GM23338 (cell line): ENCODE measurements around the gene RAPGEF4. TPM values are rescaled to one million over a fixed set of nuclear protein-coding genes. Genes with fewer than 3 reads are reported as not detected.

Experiments used
- ATAC-seq: fragments of 200-7000 bp; cut with Tn5 transposase; 3 replicates; pipeline ENCODE4 v1.9.1; 2020
- DNase-seq: peaks from one replicate; pipeline ENCODE4 v3.0.0-alpha.2; 2015; ENCODE audit warnings: low spot score
- H2AFZ ChIP-seq: fragments of 200-600 bp; sonication (generic); 2 replicates; pipeline ENCODE4 v1.8.0; 2016; ENCODE audit warnings: antibody characterized with exemption, mild to moderate bottlenecking, moderate library complexity
- H3F3A ChIP-seq: fragments of 200-600 bp; sonication (generic); replicated peaks from 2 replicates; pipeline ENCODE4 v1.8.0; 2017; ENCODE audit warnings: antibody characterized with exemption, mixed run types, low read depth
- H3K27ac ChIP-seq: fragments of 200-600 bp; sonication (generic); 2 replicates; pipeline ENCODE4 v1.6.1; 2016; ENCODE audit warnings: low read depth
- H3K27me3 ChIP-seq: fragments of 200-600 bp; sonication (generic); 2 replicates; pipeline ENCODE4 v1.8.0; 2016; ENCODE audit warnings: mild to moderate bottlenecking, mixed run types, moderate library complexity; ENCODE audit not compliant: insufficient read depth
- H3K36me3 ChIP-seq: fragments of 200-600 bp; sonication (generic); 2 replicates; pipeline ENCODE4 v1.8.0; 2016; ENCODE audit warnings: mild to moderate bottlenecking; ENCODE audit not compliant: insufficient read depth
- H3K4me1 ChIP-seq: fragments of 200-600 bp; sonication (generic); 2 replicates; pipeline ENCODE4 v1.8.0; 2016; ENCODE audit warnings: mild to moderate bottlenecking, moderate library complexity; ENCODE audit not compliant: insufficient read depth
- H3K4me2 ChIP-seq: fragments of 200-600 bp; sonication (generic); 2 replicates; pipeline ENCODE4 v1.7.1; 2017; ENCODE audit warnings: mixed run types
- H3K4me3 ChIP-seq: fragments of 200-600 bp; sonication (generic); 2 replicates; pipeline ENCODE4 v1.6.1; 2016; ENCODE audit warnings: mixed run types
- H3K79me2 ChIP-seq: fragments of 200-600 bp; sonication (generic); replicated peaks from 2 replicates; pipeline ENCODE4 v1.8.0; 2017; ENCODE audit warnings: mild to moderate bottlenecking; ENCODE audit not compliant: insufficient read depth
- H3K9me2 ChIP-seq: fragments of 200-600 bp; sonication (generic); 2 replicates; pipeline ENCODE4 v1.8.0; 2017; ENCODE audit not compliant: insufficient read depth
- H4K20me1 ChIP-seq: fragments of 200-600 bp; sonication (generic); replicated peaks from 2 replicates; pipeline ENCODE4 v1.8.0; 2017; ENCODE audit warnings: mild to moderate bottlenecking; ENCODE audit not compliant: insufficient read depth
- H3K27ac Mint-ChIP-seq: 2 replicates; pipeline ENCODE4 v1.8.0; 2020; ENCODE audit warnings: inconsistent platforms, mild to moderate bottlenecking, moderate library complexity, mixed read lengths
- H3K27me3 Mint-ChIP-seq: 3 replicates; pipeline ENCODE4 v1.8.0; 2022; ENCODE audit warnings: low read depth, mild to moderate bottlenecking, moderate library complexity, mixed read lengths, inconsistent platforms; ENCODE audit not compliant: insufficient read depth, poor library complexity
- H3K36me3 Mint-ChIP-seq: 3 replicates; pipeline ENCODE4 v1.8.0; 2021; ENCODE audit warnings: low read depth, mild to moderate bottlenecking, inconsistent platforms, moderate library complexity, mixed read lengths
- H3K4me1 Mint-ChIP-seq: 3 replicates; pipeline ENCODE4 v1.8.0; 2020; ENCODE audit warnings: mild to moderate bottlenecking, inconsistent platforms, mixed read lengths
- H3K4me3 Mint-ChIP-seq: 3 replicates; pipeline ENCODE4 v1.8.0; 2021; ENCODE audit warnings: moderate library complexity, mild to moderate bottlenecking, inconsistent platforms, mixed read lengths
- H3K9me3 Mint-ChIP-seq: 3 replicates; pipeline ENCODE4 v1.8.0; 2020; ENCODE audit warnings: moderate library complexity, mild to moderate bottlenecking, inconsistent platforms, mixed read lengths
- CREB1 ChIP-seq: fragments of 250-450 bp; sonication (Bioruptor Pico); IDR thresholded peaks from 2 replicates; pipeline ENCODE4 v1.5.0; 2020; ENCODE audit warnings: low read depth, mild to moderate bottlenecking, moderate library complexity
- EZH2 ChIP-seq: fragments of 200-600 bp; sonication (generic); IDR thresholded peaks from one replicate; pipeline ENCODE4 v1.8.0; 2017; ENCODE audit warnings: antibody characterized with exemption, mild to moderate bottlenecking, low read depth; ENCODE audit not compliant: unreplicated experiment
- EZH2phosphoT487 ChIP-seq: fragments of 200-600 bp; sonication (generic); IDR thresholded peaks from one replicate; pipeline ENCODE4 v1.8.1; 2018; ENCODE audit warnings: antibody characterized with exemption; ENCODE audit not compliant: unreplicated experiment
- JUNB ChIP-seq: IDR thresholded peaks from one replicate; pipeline ENCODE4 v1.6.1; 2016; ENCODE audit warnings: antibody characterized with exemption; ENCODE audit not compliant: unreplicated experiment
- NANOG ChIP-seq: IDR thresholded peaks from 2 replicates; pipeline ENCODE4 v1.6.1; 2016; ENCODE audit warnings: antibody characterized with exemption, borderline replicate concordance
- POLR2AphosphoS5 ChIP-seq: IDR thresholded peaks from 2 replicates; pipeline ENCODE4 v1.6.1; 2016; ENCODE audit warnings: antibody characterized with exemption, low read depth
- STAT1 ChIP-seq: IDR thresholded peaks from one replicate; pipeline ENCODE4 v1.6.1; 2016; ENCODE audit warnings: antibody characterized with exemption; ENCODE audit not compliant: unreplicated experiment
- ZNF114 ChIP-seq: fragments of 250-450 bp; sonication (Bioruptor Pico); IDR thresholded peaks from 2 replicates; pipeline ENCODE4 v1.5.0; 2020; ENCODE audit warnings: mild to moderate bottlenecking, moderate library complexity
- ZNF331 ChIP-seq: fragments of 250-450 bp; sonication (Bioruptor Pico); IDR thresholded peaks from 2 replicates; pipeline ENCODE4 v1.5.0; 2020; ENCODE audit warnings: low read depth, mild to moderate bottlenecking, moderate library complexity
- polyA plus RNA-seq: library from polyadenylated mRNA; unstranded; fragments of >200 nt; fragmentation: Nextera tagmentation; extraction: Ambion mirVana; gene quantifications from 2 replicates; pipeline ENCODE4 v1.2.1, GENCODE V29; 2016
- total RNA-seq: library from RNA; depleted of rRNA; stranded (reverse); fragments of >200 nt; shearing (Covaris generic); gene quantifications from 2 replicates; pipeline ENCODE4 v1.2.3, GENCODE V29; 2014
- TF ChIP-seq, protein P1 (sequence below): fragments of 250-450 bp; sonication (Bioruptor Pico); IDR thresholded peaks from 2 replicates; pipeline ENCODE4 v1.5.0; 2020; ENCODE audit warnings: mild to moderate bottlenecking, moderate library complexity
- TF ChIP-seq, protein P2 (sequence below), 2 experiments: fragments of 200-600 bp in 1 of 2; sonication (generic) in 1 of 2; conservative IDR thresholded peaks; 2 replicates each; pipeline versions ENCODE4 v1.5.1 to v1.6.1; 2016 to 2017; ENCODE audit warnings: antibody characterized with exemption in 2 of 2, low read depth in 2 of 2, mild to moderate bottlenecking in 2 of 2, moderate library complexity in 1 of 2
- TF ChIP-seq, protein P3 (sequence below): IDR thresholded peaks from one replicate; pipeline ENCODE4 v1.6.1; 2018; ENCODE audit warnings: antibody characterized with exemption; ENCODE audit not compliant: unreplicated experiment
- TF ChIP-seq, protein P4 (sequence below): IDR thresholded peaks from 2 replicates; pipeline ENCODE4 v1.6.1; 2016; ENCODE audit warnings: antibody characterized with exemption

RAPGEF4 gene
- total and polyA plus RNA-seq, 2 experiments from 2014 or later = 1.7 to 4.7 TPM

DNA sequence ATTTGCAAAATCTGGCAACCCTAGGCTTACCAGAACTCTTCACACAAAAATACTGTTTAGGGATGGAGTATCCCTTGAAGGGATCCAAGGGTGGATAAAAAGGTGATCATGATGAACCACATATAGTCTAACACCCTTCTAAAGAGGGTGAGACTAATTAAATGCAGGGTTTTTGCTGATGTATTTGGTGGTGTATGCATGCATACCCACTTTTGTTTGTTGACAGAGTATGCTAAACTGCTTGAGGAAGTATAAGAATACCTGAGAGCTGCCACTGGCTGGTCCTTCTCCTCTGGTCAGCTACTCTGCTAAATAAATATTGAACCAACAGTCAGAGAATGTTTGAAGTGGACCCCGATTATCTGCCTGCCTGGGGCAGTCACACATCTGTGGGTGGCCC is 34.2 kb downstream of the RAPGEF4 start:
- Mint-ChIP-seq H3K4me1 (no peaks in the 10 kb centered on the region), H3K4me3 (no peak overlapping the region), H3K36me3 (no peaks in the 10 kb centered on the region), H3K27me3 (peaks cover 2% of the 10 kb centered on the region), H3K27ac (no peak overlapping the region), H3K9me3 (no peaks in the 10 kb centered on the region)
- Histone ChIP-seq H3K9me2 (peaks cover 7% of the 10 kb centered on the region; the same call in 1 of the 2 replicates), H3F3A (no peaks in the 10 kb centered on the region), H3K27ac (no peak overlapping the region), H4K20me1 (no peaks in the 10 kb centered on the region), H3K36me3 (no peaks in the 10 kb centered on the region), H2AFZ (no peak overlapping the region), H3K4me3 (no peak overlapping the region), H3K79me2 (no peaks in the 10 kb centered on the region), H3K27me3 (no peaks in the 10 kb centered on the region), H3K4me1 (0 out of 2 replicates have a peak, but pooled peaks cover 4% of the 10 kb centered on the region), H3K4me2 (no peak overlapping the region)
- DNase-seq (no peak), ATAC-seq (no peak)
- TF ChIP-seq, protein P1, sequence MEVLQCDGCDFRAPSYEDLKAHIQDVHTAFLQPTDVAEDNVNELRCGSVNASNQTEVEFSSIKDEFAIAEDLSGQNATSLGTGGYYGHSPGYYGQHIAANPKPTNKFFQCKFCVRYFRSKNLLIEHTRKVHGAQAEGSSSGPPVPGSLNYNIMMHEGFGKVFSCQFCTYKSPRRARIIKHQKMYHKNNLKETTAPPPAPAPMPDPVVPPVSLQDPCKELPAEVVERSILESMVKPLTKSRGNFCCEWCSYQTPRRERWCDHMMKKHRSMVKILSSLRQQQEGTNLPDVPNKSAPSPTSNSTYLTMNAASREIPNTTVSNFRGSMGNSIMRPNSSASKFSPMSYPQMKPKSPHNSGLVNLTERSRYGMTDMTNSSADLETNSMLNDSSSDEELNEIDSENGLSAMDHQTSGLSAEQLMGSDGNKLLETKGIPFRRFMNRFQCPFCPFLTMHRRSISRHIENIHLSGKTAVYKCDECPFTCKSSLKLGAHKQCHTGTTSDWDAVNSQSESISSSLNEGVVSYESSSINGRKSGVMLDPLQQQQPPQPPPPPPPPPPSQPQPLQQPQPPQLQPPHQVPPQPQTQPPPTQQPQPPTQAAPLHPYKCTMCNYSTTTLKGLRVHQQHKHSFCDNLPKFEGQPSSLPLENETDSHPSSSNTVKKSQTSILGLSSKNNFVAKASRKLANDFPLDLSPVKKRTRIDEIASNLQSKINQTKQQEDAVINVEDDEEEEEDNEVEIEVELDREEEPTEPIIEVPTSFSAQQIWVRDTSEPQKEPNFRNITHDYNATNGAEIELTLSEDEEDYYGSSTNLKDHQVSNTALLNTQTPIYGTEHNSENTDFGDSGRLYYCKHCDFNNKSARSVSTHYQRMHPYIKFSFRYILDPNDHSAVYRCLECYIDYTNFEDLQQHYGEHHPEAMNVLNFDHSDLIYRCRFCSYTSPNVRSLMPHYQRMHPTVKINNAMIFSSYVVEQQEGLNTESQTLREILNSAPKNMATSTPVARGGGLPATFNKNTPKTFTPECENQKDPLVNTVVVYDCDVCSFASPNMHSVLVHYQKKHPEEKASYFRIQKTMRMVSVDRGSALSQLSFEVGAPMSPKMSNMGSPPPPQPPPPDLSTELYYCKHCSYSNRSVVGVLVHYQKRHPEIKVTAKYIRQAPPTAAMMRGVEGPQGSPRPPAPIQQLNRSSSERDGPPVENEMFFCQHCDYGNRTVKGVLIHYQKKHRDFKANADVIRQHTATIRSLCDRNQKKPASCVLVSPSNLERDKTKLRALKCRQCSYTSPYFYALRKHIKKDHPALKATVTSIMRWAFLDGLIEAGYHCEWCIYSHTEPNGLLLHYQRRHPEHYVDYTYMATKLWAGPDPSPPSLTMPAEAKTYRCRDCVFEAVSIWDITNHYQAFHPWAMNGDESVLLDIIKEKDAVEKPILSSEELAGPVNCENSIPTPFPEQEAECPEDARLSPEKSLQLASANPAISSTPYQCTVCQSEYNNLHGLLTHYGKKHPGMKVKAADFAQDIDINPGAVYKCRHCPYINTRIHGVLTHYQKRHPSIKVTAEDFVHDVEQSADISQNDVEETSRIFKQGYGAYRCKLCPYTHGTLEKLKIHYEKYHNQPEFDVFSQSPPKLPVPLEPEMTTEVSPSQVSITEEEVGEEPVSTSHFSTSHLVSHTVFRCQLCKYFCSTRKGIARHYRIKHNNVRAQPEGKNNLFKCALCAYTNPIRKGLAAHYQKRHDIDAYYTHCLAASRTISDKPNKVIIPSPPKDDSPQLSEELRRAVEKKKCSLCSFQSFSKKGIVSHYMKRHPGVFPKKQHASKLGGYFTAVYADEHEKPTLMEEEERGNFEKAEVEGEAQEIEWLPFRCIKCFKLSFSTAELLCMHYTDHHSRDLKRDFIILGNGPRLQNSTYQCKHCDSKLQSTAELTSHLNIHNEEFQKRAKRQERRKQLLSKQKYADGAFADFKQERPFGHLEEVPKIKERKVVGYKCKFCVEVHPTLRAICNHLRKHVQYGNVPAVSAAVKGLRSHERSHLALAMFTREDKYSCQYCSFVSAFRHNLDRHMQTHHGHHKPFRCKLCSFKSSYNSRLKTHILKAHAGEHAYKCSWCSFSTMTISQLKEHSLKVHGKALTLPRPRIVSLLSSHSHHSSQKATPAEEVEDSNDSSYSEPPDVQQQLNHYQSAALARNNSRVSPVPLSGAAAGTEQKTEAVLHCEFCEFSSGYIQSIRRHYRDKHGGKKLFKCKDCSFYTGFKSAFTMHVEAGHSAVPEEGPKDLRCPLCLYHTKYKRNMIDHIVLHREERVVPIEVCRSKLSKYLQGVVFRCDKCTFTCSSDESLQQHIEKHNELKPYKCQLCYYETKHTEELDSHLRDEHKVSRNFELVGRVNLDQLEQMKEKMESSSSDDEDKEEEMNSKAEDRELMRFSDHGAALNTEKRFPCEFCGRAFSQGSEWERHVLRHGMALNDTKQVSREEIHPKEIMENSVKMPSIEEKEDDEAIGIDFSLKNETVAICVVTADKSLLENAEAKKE (CRISPR knock-in tag) = no peak
- TF ChIP-seq NANOG = no peak
- no peak for TF ChIP-seq POLR2AphosphoS5
- TF ChIP-seq ZNF114 = no peak
- TF ChIP-seq, protein P2, sequence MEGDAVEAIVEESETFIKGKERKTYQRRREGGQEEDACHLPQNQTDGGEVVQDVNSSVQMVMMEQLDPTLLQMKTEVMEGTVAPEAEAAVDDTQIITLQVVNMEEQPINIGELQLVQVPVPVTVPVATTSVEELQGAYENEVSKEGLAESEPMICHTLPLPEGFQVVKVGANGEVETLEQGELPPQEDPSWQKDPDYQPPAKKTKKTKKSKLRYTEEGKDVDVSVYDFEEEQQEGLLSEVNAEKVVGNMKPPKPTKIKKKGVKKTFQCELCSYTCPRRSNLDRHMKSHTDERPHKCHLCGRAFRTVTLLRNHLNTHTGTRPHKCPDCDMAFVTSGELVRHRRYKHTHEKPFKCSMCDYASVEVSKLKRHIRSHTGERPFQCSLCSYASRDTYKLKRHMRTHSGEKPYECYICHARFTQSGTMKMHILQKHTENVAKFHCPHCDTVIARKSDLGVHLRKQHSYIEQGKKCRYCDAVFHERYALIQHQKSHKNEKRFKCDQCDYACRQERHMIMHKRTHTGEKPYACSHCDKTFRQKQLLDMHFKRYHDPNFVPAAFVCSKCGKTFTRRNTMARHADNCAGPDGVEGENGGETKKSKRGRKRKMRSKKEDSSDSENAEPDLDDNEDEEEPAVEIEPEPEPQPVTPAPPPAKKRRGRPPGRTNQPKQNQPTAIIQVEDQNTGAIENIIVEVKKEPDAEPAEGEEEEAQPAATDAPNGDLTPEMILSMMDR (conservative IDR thresholded peaks at IDR 0.05; ENCODE audit: low read depth in 2 of 2) = no peak
- TF ChIP-seq CREB1 (CRISPR knock-in tag) = no peak
- TF ChIP-seq, protein P3, sequence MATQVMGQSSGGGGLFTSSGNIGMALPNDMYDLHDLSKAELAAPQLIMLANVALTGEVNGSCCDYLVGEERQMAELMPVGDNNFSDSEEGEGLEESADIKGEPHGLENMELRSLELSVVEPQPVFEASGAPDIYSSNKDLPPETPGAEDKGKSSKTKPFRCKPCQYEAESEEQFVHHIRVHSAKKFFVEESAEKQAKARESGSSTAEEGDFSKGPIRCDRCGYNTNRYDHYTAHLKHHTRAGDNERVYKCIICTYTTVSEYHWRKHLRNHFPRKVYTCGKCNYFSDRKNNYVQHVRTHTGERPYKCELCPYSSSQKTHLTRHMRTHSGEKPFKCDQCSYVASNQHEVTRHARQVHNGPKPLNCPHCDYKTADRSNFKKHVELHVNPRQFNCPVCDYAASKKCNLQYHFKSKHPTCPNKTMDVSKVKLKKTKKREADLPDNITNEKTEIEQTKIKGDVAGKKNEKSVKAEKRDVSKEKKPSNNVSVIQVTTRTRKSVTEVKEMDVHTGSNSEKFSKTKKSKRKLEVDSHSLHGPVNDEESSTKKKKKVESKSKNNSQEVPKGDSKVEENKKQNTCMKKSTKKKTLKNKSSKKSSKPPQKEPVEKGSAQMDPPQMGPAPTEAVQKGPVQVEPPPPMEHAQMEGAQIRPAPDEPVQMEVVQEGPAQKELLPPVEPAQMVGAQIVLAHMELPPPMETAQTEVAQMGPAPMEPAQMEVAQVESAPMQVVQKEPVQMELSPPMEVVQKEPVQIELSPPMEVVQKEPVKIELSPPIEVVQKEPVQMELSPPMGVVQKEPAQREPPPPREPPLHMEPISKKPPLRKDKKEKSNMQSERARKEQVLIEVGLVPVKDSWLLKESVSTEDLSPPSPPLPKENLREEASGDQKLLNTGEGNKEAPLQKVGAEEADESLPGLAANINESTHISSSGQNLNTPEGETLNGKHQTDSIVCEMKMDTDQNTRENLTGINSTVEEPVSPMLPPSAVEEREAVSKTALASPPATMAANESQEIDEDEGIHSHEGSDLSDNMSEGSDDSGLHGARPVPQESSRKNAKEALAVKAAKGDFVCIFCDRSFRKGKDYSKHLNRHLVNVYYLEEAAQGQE = no peak
- TF ChIP-seq EZH2phosphoT487 = no peak
- no peak for TF ChIP-seq STAT1
- no peak for TF ChIP-seq JUNB
- TF ChIP-seq, protein P4, sequence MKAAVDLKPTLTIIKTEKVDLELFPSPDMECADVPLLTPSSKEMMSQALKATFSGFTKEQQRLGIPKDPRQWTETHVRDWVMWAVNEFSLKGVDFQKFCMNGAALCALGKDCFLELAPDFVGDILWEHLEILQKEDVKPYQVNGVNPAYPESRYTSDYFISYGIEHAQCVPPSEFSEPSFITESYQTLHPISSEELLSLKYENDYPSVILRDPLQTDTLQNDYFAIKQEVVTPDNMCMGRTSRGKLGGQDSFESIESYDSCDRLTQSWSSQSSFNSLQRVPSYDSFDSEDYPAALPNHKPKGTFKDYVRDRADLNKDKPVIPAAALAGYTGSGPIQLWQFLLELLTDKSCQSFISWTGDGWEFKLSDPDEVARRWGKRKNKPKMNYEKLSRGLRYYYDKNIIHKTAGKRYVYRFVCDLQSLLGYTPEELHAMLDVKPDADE = no peak
- no peak for TF ChIP-seq ZNF331
- TF ChIP-seq EZH2 = no peak
